HG03571 (cell line): Measurements from ENCODE around the gene SURF2.
"Not testable (repeated sequence)": the region's sequence is repeated elsewhere in the genome, so short reads cannot be mapped to it uniquely, and the experiment has no call there.

Source experiments
- ATAC-seq: cut with Tn5 transposase; IDR thresholded peaks from one replicate; pipeline ENCODE4 v1.9.1; 2021; ENCODE audit not compliant: unreplicated experiment

The SURF2 gene

DNA sequence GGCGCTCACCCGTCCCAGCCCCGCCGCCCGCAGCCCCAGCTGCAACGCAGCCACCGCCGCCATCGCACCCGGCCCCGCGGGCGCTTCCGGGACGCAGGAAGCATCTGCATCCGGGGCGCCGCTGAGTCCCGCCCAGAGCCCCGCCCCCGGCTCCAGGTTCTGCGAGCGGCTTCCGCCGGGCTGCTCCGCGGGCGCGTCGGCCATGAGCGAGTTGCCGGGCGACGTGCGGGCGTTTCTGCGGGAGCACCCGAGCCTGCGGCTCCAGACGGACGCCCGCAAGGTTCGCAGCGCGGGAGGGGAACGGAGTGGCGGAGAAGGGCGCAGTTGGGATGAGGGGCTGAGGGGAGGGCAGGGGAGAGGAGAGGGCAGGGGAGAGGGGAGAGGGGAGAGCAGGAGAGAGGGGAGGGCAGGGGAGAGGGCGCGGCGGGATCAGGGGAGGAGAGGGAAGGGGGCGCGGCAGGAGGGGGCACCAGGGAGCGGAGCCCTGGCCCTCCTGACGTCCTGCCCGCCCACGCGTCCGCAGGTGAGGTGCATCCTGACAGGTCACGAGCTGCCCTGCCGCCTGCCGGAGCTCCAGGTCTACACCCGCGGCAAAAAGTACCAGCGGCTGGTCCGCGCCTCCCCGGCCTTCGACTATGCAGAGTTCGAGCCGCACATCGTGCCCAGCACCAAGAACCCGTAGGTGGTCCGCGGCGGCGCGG lies at the start of gene SURF2, which contains the start of gene SURF1:
TSS of gene SURF2 (plus strand) at position 160 of the 701 bp plus-strand sequence. CDS start at position 203, 43 bp downstream.
TSS of gene SURF1 (minus strand) at position 97 of the 701 bp plus-strand sequence. CDS start at position 63, 34 bp downstream.
- peak; percentile 63 for ATAC-seq

DNA sequence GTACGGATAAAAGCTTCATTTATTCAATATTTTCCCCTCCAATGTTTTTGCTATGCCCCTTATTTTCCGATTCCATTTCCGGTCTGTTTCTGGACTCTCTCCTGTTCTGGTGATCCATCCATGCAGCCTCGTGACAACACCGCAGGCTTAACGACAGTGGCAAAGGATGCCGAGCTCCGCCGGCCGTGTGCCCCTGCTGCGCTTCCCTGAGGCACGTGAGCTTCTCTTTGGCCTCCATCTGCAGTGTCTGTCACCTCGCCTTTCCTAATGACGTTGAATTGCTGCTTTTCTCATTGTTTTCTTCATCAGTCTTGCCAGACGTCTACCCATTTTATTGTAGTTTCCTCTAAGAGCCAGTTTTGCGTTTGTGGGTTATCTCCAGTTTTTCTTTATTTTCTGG lies 49.0 kb upstream of the SURF2 start:
- no peak for ATAC-seq

DNA sequence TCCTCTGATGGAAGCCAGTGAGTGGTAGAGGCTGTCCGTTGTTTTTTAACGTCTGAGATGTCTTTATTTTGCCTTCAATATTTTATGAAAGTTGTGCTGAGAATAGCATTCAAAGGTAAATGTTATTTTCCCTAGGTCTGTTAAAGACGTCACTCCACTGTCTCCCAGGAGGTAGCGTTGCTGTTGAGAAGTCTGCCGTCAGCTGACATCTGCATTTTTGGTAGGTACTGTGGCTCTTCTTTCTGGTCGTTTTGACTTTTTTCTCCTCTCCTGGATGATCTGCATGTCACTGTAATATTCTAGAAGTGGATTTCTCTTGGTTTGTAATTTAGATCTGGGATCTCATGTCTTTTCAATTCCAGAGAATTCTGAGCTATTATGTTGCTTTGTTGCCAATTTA lies 46.7 kb upstream of the SURF2 start:
- no peak for ATAC-seq

- ATAC-seq, result no peak
These were observed 40.4 kb upstream of the SURF2 start for GRCh38 chr9:133315997-133316396.

GRCh38 chr9:133317551-133317950 lies 38.8 kb upstream of the SURF2 start:
- not testable (repeated sequence) for ATAC-seq

DNA sequence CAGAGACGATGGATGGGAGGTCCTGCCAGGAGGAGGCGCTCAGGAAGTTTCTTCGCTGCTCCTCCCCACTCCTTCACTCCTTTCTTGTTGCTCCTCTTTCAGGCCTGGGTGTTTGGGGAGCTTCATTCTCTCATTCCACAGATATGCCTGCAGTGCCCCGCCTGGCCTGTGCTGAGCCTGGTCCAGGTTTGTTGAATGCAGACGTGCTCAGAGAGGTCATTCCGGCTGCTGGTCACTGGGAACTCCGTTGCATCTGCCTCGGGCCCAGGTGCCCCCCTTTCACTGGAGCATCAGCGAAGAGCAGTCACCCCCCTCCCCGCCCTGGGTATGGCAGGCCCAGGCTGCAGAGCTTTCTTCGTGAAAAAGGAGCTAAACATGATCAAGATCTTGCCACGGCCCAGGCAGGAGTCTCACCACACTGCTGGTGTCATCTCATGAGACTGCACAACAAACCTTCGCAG lies 35.9 kb upstream of the SURF2 start:
- ATAC-seq, result no peak

DNA sequence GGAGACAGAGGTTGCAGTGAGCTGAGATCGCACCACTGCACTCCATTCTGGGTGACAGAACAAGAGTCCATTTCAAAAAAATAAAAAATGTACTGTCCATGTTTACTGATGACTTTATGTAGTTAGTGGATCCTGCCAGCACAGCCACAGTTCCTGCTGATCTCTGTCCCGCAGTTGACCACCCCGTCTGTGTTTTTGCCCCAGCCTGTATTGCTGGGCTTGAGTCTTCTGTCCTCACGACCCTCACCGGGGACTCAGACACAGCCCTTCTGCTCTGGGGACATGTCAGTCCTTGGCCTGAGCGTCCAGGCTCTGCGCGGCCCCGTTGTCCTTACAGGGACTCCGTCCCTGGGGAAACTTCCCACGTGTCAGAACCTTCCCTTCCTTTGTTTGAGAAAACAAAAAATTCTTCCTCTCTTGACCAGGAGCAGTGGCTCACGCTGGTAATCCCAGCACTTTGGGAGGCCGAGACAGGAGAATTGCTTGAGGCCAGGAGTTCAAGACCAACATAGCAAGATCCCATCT lies 34.9 kb upstream of the SURF2 start:
- ATAC-seq, result no peak

- ATAC-seq, result no peak
These were observed 33.6 kb upstream of the SURF2 start for GRCh38 chr9:133322701-133323100.

DNA sequence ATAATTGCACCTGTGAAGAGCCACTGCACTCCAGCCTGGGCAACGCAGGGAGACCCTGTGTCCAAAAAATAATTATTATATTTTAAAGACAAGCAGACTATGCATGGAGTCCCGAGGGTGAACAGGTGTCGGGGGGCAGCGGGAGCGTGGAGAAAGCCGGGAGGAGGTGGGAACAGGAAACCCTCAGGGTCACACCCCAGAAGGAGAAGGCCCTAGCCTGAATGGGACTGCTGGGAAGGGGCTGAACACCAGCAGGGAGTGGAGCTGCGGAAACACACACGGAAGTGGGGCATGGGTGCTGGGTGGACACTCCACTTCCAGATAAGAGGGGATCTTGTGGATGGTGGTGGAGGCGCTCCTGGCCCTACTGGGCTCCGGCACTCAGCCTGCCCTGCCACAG lies 33.1 kb upstream of the SURF2 start:
- ATAC-seq, result no peak

GRCh38 chr9:133323991-133324703 lies 32.2 kb upstream of the SURF2 start:
- no peak for ATAC-seq

DNA sequence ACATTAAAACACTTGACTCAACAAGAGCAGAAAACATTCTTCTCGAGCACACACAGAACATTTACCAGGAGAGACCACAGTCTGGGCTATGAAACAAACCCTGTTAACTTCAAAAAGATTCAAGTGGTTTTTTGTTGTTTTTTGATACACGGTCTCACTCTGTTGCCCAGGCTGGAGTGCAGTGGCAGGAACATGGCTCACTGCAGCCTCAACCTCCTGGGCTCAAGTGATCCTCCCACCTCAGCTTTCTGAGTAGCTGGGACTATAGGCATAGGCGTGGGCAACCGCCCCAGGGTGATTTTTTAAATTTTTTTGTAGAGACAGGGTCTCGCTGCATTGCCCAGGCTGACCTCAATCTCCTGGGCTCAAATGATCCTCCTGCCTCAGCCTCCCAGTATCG lies 29.3 kb upstream of the SURF2 start:
- not testable (repeated sequence) for ATAC-seq

- no peak for ATAC-seq
These were observed 28.4 kb upstream of the SURF2 start for GRCh38 chr9:133327834-133328484.

GRCh38 chr9:133329306-133330156 lies 26.8 kb upstream of the SURF2 start:
- ATAC-seq, result not testable (repeated sequence)

DNA sequence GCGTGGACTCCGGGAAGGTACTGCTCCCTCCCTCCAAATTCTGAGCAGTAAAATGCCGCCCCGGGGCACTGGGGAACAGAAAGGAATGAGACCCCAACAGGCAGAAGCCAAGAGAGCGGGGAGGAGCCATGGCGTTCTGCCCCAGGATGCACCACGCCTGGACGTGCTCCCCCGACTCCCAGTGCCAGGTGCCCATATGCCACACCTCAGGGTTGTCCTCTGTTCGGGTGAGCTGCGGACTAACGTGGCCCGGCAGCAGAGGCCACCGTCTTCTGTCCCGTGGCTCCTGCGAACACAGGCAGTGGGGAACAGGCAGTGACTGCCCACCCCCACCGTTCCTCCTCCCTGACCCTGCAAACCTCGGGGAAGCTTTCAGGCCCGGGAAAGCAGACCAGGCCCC lies 25.1 kb upstream of the SURF2 start:
- no peak for ATAC-seq

GRCh38 chr9:133331641-133332380 lies 24.5 kb upstream of the SURF2 start:
- ATAC-seq, result no peak

DNA sequence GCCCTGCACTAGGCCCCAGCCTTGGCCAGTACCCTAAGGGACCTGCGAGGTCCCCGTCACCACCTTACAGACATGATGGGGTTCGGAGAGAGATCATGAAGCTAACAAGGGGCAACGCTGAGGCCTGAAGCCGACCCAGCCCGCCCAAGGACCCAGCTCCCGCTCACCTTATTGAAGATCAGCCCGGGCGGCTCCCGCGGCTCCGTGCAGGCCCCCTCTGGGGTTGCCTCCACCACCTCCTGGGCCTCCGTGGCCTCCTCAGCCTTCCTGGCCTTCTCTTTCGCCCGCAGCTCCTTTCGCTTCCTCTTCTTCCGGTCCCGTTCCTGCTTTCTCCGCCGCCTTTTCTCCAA lies 24.0 kb upstream of the SURF2 start:
- ATAC-seq, result no peak

DNA sequence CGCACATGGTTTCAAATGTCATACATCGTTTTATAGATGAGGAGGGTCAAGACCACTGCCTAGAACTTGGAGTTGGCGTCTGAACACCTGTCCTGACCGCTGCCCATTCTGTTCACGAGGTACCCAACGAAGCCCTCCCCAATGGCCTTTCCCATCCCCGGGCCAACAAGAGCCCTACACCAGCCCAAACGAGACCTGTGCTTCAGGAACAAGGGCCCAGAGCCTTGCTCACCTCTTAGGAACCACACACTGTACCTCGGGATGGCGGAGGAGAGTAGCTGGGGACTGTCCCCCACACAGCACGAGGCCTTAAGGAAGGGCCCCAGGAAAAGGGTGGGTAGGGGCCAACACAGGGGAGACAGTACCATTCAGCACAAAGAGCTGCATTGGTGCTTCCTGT lies 23.3 kb upstream of the SURF2 start:
- no peak for ATAC-seq

DNA sequence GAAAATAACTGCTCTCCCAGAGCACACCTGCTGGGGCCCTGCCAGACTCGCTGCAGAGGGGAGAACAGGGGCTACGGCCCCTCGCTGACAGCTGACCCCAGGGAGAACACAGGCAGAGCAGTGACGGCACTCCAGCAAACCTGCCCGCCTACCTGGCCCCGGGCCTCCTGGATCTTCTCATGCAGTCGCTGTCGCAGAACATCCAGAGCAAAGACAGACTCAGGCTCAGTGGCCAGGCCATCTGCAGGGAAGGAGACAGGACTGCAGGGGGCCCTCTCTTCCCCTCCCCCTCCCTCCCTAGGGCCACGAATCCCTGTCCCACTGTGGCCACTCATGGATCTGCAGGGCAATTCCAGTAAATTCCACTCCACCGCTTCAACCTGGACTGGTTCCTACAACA lies 22.8 kb upstream of the SURF2 start:
- no peak for ATAC-seq

DNA sequence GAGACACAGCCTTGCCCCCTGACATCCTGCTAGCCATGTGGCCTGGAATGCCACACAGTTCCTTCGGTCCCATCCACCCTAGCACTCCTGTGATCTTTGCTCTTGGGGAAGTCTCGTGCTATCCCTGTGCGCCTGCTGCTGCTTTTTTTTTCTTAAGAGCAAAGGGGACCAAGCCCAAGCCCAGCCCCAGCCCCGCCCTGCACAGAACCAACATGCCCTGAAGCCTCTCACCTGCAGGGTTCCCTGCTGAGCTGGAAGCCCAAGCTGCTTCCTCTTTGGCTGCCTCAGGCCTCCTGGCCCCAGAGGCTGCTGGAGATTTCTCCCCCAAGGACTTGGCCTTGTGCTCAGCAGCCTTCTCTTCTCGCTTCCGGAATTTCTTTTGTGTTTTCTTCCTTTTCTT lies 22.2 kb upstream of the SURF2 start:
- ATAC-seq, result no peak

GRCh38 chr9:133334888-133335287 lies 21.5 kb upstream of the SURF2 start:
- not testable (repeated sequence) for ATAC-seq
